Neural progenitor cell (in vitro differentiated cells): ENCODE measurements around the gene CHD5.

ENCODE experiments used
- EZH2phosphoT487 ChIP-seq: fragments of 200-600 bp; sonication (generic); IDR thresholded peaks from 2 replicates; pipeline ENCODE4 v1.6.1; 2017; ENCODE audit warnings: antibody characterized with exemption
- TF ChIP-seq, protein P1 (sequence below): fragments of 200-600 bp; sonication (generic); IDR thresholded peaks from 2 replicates; pipeline ENCODE4 v1.5.1; 2017; ENCODE audit warnings: antibody characterized with exemption, mild to moderate bottlenecking

GRCh38 chr1:6129313-6129712 is 50.8 kb downstream of the CHD5 start:
- TF ChIP-seq, protein P1, sequence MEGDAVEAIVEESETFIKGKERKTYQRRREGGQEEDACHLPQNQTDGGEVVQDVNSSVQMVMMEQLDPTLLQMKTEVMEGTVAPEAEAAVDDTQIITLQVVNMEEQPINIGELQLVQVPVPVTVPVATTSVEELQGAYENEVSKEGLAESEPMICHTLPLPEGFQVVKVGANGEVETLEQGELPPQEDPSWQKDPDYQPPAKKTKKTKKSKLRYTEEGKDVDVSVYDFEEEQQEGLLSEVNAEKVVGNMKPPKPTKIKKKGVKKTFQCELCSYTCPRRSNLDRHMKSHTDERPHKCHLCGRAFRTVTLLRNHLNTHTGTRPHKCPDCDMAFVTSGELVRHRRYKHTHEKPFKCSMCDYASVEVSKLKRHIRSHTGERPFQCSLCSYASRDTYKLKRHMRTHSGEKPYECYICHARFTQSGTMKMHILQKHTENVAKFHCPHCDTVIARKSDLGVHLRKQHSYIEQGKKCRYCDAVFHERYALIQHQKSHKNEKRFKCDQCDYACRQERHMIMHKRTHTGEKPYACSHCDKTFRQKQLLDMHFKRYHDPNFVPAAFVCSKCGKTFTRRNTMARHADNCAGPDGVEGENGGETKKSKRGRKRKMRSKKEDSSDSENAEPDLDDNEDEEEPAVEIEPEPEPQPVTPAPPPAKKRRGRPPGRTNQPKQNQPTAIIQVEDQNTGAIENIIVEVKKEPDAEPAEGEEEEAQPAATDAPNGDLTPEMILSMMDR: no peak
- no peak for TF ChIP-seq EZH2phosphoT487
